ENCODE data around the gene SRSF6.

The SRSF6 gene

GRCh38 chr20:43460172-43460829 lies 2.6 kb downstream of the SRSF6 start:
- Histone ChIP-seq H3K4me3 (no peak overlapping the region), H3K36me3 (peaks cover 53 to 60% (median 58%) of the 10 kb centered on the region in 3 donors), H3K27ac (no peak overlapping the region), H3K27me3 (no peaks in the 10 kb centered on the region), H3K9me3 (no peaks in the 10 kb centered on the region), H3K4me1 (peaks cover 0 to 31% (median 20%) of the 10 kb centered on the region in 4 donors)
- intact Hi-C loops (cut with DNase I; ENCODE audit: low total_unique reads): loop anchor here (5.0 kb wide), 1 partner anchor 127 kb away; no protein-coding TSS in a partner anchor
- DNase-seq: no peak
- no peak for TF ChIP-seq CTCF (IDR thresholded peaks at IDR 0.05)

GRCh38 chr20:43460830-43461200 lies 3.1 kb downstream of the SRSF6 start:
- Histone ChIP-seq H3K36me3 (peaks cover 58 to 65% (median 63%) of the 10 kb centered on the region in 3 donors), H3K27me3 (no peaks in the 10 kb centered on the region), H3K9me3 (no peaks in the 10 kb centered on the region), H3K27ac (no peak overlapping the region), H3K4me3 (no peak overlapping the region), H3K4me1 (peaks cover 0 to 31% (median 20%) of the 10 kb centered on the region in 4 donors)
- TF ChIP-seq CTCF (IDR thresholded peaks at IDR 0.05): no peak
- DNase-seq: no peak
- intact Hi-C loops (cut with DNase I; ENCODE audit: low total_unique reads): loop anchor here (5.0 kb wide), 1 partner anchor 126 kb away; no protein-coding TSS in a partner anchor

GRCh38 chr20:43461894-43462659 lies 4.4 kb downstream of the SRSF6 start:
- no peak for DNase-seq
- intact Hi-C loops (cut with DNase I; ENCODE audit: low total_unique reads): loop anchor here (5.0 kb wide), 1 partner anchor 125 kb away; no protein-coding TSS in a partner anchor

GRCh38 chr20:43462660-43463526 lies 5.2 kb downstream of the SRSF6 start:
- no peaks in the 10 kb centered on the region for H3K27me3 ChIP-seq
- H3K9me3 ChIP-seq: no peaks in the 10 kb centered on the region
- intact Hi-C loops (cut with DNase I; ENCODE audit: low total_unique reads): loop anchor here (5.0 kb wide), 1 partner anchor 124 kb away; no protein-coding TSS in a partner anchor
- no peak overlapping the region for H3K4me3 ChIP-seq
- H3K36me3 ChIP-seq: peaks cover 71 to 84% (median 71%) of the 10 kb centered on the region in 3 donors
- TF ChIP-seq CTCF (IDR thresholded peaks at IDR 0.05): no peak
- H3K4me1 ChIP-seq: peaks cover 0 to 23% (median 15%) of the 10 kb centered on the region in 4 donors
- H3K27ac ChIP-seq: no peak overlapping the region
- no peak for DNase-seq

More at GRCh38 chr20:43461894-43462659, 4.4 kb downstream of the SRSF6 start:
- Histone ChIP-seq H3K36me3 (peaks cover 70 to 78% (median 71%) of the 10 kb centered on the region in 3 donors), H3K9me3 (no peaks in the 10 kb centered on the region), H3K4me3 (no peak overlapping the region), H3K27ac (no peak overlapping the region), H3K27me3 (no peaks in the 10 kb centered on the region), H3K4me1 (peaks cover 0 to 23% (median 15%) of the 10 kb centered on the region in 4 donors)
- no peak for TF ChIP-seq CTCF (IDR thresholded peaks at IDR 0.05)
